ENCODE measurements around the gene ANTXR1.

Gene ANTXR1

GRCh38 chr2:69007169-69007568, 5.8 kb upstream of the ANTXR1 start:
- DNase-seq (ENCODE audit: low spot score), result no peak

GRCh38 chr2:69007603-69008002, 5.4 kb upstream of the ANTXR1 start:
- no peak for DNase-seq (ENCODE audit: low spot score)

DNA sequence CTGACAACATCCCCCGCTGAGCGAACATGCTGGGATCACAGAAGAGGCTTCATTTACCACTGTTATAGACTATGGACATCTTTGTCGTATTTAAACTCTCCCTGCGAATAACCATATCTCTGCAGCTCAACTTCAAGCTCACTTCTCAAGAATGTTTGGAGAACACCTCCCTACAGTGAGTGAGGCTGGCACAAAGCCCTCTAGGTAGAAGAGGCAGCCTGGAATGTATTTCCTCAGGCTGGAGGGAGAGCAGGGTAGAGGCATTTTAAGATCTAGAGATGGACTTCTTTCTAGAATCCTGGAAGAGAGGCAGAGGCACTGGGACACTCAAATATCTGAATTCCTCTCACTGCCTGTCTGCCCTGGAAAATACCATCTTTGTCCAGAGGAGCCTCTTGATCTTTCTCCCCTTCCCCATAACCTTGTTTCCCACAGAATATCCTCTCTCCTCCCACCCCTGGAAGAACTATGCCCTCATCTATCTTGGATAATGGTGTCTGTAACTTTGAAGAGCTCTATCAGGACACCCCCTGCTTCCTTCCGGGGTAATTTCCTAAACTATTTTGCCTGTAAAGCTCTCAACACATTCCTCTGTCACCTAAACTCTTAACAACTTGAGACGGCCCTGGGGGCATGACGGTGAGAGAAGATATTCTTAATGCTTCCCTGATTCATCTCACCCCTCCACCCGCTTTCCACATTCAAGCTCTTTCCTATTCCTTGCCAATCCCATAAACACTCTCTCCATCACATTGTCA, 2.4 kb upstream of the ANTXR1 start:
- DNase-seq (ENCODE audit: low spot score), result no peak

- DNase-seq (ENCODE audit: low spot score), result no peak
Measured at GRCh38 chr2:69011611-69012157, 1.3 kb upstream of the ANTXR1 start.

GRCh38 chr2:69012310-69013141, 453 bp upstream of the ANTXR1 start:
- peak; percentile 45 for DNase-seq (ENCODE audit: low spot score)

- no peak for DNase-seq (ENCODE audit: low spot score)
Measured at GRCh38 chr2:69013840-69014821, 1.2 kb downstream of the ANTXR1 start.

- no peak for DNase-seq (ENCODE audit: low spot score)
Measured at GRCh38 chr2:69017080-69017479, 4.1 kb downstream of the ANTXR1 start.

GRCh38 chr2:69017835-69018234, 4.9 kb downstream of the ANTXR1 start:
- DNase-seq (ENCODE audit: low spot score), result no peak

DNA sequence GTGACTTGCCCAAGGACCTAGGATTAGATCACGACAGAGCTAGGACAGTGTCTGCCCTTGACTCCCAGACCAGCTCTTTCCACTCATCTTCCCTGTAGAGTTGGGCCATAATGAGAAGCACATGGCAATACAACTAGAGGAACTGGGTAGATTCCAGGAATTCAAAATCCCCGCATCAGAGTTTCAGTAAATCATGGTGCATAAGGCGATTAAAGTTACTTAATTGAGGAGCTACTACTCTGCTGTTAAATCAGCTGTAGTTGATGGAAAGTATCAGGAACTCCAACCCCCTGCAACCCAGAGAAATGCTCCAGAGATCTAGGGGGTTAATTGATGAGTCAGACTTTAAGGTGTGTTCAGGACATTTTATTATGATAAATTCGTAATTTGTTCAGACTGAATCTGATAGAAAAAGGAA, 5.7 kb downstream of the ANTXR1 start:
- no peak for DNase-seq (ENCODE audit: low spot score)

DNA sequence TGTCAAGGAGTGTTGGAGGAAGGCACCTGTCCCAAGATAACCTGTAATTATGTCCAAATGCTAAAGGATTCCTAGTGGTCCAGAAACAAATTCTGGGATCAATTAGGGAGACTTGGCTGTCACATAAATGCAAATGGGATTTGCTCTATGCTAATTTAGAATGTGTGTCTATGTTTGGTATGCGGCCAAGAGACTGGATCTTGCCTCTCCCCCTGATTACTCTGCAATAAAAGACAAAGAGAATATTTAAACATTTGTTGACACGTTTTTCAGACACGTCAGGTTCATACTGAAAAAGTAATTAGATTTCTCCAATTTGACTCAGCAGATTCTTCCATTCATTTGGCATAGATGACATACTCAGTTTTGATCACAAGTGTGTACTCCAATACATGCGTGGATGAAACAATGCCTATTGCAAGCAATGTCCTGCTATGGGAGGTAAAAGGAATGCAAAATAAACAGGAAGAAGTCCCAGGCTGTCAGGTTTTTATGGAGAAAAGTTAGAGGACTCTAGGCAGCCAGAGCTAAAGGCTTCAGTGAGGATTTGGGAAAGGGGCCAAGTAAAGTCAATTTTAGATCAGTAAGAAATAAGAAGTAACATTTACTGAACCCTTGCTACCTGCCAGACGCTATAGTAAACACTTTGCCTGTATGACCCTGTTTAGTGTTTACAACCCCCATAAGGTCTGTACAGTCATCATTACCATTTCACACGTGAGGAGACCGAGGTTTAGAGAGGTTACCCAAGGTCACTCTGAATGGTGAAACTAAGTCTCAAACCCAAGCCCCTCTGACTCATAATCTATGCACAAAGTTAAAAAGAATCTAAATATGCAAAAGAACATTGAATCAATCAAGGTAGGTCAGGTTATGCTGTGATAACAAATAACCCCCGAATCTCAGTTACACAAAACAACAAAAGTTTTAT, 7.8 kb downstream of the ANTXR1 start:
- DNase-seq (ENCODE audit: low spot score), result no peak

DNA sequence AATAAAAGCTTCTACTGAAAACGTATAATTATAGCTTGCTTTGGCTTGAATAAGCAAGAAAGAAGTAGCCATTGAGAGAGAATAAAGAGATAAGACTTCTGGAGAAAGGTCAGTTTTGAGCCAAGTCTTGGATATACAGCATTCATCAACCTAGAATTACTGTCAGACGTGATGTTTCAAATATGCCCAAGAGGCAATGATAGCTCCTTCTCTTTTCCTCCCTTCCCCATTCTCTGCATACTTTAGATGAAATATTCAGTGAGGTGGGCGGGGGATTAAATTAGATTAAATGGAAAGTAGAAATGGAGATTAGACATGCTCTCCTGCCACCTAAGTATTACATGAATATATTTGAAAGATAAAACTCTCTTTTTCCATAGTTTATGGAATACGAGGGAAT, 8.7 kb downstream of the ANTXR1 start:
- no peak for DNase-seq (ENCODE audit: low spot score)

DNA sequence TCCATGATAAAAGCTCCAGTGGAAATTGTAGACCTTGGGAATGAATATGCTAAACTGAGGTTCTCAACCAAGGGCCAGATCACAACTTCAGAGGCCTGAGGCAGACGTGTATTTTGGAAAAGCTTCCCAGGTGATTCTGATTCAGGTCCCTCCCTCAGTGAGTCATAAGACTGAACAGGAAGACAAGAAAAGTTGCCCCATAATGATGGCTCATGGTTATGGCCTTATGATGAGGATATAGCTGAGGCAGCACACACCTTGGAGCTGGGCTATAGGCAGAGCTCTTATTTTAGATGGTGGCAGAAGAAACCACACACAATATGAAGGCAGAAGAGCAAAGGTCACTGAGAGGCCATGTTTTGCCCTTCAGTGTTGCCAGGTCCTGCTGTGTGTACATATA, 9.6 kb downstream of the ANTXR1 start:
- no peak for DNase-seq (ENCODE audit: low spot score)

GRCh38 chr2:69023236-69023635, 10.3 kb downstream of the ANTXR1 start:
- DNase-seq (ENCODE audit: low spot score), result no peak

- DNase-seq (ENCODE audit: low spot score), result peak; percentile 73
Measured at GRCh38 chr2:69026026-69026425, 13.0 kb downstream of the ANTXR1 start.

GRCh38 chr2:69026691-69027459, 13.9 kb downstream of the ANTXR1 start:
- no peak for DNase-seq (ENCODE audit: low spot score)

DNA sequence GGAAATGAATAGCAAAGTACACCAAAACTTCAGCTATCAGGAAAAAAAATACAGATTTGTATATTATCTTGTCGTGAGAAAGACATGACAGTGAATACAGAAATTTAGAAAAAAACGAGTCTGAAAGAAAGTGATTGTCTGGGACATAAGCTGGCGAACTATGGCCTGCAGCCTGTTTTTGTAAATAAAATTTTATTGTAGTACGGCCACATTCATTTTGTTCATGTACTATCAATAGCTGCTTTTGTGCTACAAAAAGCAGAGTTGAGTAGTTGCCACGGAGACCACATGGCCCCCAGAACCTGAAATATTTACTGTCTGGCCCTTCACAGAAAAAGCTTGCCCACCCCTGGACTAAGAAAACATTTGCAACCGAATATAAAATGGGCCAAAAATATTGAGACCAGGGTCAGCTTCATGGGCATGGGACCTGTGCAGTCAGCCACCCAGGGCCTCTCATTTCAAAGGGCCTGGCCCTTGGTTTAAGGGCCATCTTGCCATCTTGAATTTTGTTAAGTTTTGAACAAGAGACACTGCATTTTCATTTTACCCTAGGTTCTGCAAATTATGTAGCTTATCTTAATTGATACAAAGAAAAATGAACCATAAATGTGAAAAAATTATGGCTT, 17.9 kb downstream of the ANTXR1 start:
- DNase-seq (ENCODE audit: low spot score), result no peak

DNA sequence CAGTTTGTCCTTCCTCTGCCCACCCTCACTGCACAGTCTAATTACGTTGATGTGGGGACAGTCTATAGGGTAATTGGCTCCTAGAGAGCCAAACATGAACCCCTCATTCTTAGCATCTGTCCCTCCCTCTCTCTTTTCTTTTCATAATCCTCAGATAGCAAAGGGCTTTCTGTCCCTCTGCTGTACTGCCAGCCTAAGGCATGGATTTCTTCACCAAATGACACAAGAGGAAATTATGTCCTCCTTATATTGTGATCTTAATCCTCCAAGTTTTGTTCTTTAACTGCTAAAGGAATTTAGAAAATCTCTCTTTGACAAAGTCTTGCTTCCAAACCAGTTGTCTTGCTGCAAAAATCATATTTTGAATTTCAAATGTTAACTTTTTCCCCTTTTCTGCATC, 18.5 kb downstream of the ANTXR1 start:
- no peak for DNase-seq (ENCODE audit: low spot score)

- DNase-seq (ENCODE audit: low spot score), result no peak
Measured at GRCh38 chr2:69032336-69032735, 19.4 kb downstream of the ANTXR1 start.

DNA sequence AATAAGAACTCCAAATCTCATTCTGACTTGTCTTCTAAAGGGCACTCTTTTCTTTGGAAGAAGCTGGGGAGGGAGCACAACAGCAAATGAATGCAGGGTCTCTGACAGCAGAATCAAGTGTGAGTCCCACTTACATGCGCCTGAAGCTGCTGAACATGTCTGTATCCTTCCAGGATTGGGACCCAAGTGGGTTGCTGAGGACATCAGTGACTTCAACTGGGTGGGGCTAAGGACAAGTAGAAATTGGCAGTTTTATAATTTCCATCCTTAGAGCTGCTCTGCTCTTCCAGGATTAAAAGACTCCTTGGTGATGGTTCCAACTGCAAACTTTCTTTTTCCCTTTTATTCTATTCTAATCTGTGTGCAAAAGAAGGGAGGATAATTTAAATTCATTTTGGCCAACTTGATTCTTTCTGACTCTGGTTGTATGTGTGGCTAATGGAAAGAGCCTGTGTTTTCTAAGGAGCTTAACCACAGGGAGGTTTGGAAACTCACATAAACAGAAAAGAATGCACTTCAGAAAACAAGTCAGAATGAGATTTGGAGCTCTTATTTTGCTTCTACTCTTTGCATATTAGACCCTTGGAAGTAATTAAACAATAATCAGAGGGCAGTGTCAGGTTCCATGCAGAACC, 20.6 kb downstream of the ANTXR1 start:
- DNase-seq (ENCODE audit: low spot score), result no peak
